Stimulated activated CD4-positive, alpha-beta T cell treated with anti-CD3 and anti-CD28 coated beads, TNF-alpha, amount 100 ng/mL, for 1 hour (primary cell): Measurements from ENCODE around the gene ARHGAP5.

Source experiments
- DNase-seq, 3 donors: peaks; one replicate each; pipeline ENCODE4 v3.0.0-alpha.2; 2020; ENCODE audit warnings: low read depth in 3 of 3, low spot score in 1 of 3

The ARHGAP5 gene

GRCh38 chr14:32074887-32075572 lies 2.1 kb upstream of the ARHGAP5 start:
- no peak for DNase-seq

GRCh38 chr14:32075672-32076277 lies 1.3 kb upstream of the ARHGAP5 start:
- DNase-seq, result no peak

GRCh38 chr14:32076278-32077080 lies 625 bp upstream of the ARHGAP5 start:
- DNase-seq, result peak; percentile 47 to 65 (median 58)

DNA sequence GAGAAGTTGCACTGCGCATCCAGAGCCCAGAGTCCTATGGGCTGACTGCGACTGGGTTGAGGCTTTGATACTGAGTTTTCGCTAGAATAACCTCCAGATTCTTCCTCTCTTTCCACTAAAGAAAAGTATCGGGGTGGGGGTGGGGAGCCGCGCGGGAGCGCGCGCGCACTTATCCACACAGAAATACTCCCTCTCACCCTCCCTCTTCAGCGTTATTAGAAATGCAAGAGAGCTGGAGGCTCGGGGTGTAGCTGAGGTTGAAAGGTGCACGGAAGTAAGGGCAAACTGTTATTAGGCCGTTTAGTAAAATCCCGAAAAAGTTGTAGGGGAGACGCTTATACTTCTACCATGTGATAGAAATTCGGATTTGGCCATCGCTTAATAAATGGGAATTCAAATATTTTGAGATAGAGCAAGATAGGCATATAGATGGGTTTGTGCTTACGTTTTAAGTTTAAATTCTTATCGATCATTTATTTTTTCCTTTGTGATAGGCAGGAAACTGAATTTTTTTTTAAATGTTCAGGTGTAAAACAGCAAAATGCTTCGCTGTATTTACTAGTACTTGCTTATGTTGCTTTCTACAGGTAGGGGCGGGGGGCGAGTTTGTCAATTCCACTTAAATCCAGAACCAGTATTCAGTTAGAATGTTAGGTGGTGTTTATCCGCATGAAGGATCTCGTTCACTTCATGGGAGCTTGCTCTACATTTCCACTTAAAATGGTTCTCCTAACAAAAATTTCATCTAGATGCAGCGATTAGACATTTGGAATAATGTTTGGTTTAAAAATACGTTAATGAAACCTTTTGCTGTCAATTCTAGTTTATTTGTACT lies 1.1 kb downstream of the ARHGAP5 start:
- DNase-seq, result no peak

- DNase-seq, result no peak
These were observed 1.7 kb downstream of the ARHGAP5 start for GRCh38 chr14:32078858-32079216.

GRCh38 chr14:32079264-32079663 lies 2.2 kb downstream of the ARHGAP5 start:
- DNase-seq, result no peak

DNA sequence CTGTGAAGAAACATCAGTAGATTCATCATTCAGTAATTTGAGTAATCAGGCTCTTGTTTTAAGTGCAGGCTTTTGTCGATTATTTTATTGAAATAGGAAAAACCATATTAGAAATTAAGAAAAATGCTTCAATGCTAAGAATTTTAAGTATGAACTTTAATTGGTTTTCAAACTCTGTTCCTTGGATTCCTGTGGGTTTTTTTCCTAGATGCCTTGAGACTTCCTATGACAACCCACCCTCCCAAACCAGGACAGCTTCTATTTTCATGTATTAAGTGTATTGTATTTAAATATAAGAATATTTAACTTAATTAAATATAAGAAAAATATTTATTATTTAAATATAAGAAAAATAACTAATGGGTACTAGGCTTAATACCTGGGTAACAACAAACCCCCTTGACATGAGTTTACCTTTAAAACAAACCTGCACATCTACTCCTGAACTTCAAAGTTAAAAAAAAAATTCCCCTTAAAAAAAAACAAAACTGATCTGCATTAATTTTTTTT lies 3.0 kb downstream of the ARHGAP5 start:
- no peak for DNase-seq

DNA sequence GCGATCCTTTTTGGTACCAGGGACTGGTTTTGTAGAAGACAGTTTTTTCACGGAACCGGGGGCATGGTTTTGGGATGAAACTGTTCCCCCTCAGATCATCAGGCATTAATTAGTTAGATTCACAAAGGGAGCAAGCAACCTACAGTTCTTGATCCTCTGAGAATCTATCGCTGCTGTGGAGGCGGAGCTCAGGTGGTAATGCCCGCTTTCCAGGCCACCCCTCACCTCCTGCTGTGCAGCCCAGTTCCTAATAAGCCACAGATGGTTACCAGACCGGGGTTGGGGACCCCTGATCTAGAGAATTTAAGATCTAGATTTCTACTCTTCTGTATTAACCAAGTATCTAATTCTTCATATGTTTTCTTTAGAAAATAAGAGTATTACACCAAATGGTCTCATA lies 4.8 kb downstream of the ARHGAP5 start:
- DNase-seq, result no peak

- no peak for DNase-seq
These were observed 6.2 kb downstream of the ARHGAP5 start for GRCh38 chr14:32083315-32083624.

- DNase-seq, result no peak
These were observed 6.7 kb downstream of the ARHGAP5 start for GRCh38 chr14:32083789-32084188.

- DNase-seq, result no peak
These were observed 8.2 kb downstream of the ARHGAP5 start for GRCh38 chr14:32085182-32085844.

DNA sequence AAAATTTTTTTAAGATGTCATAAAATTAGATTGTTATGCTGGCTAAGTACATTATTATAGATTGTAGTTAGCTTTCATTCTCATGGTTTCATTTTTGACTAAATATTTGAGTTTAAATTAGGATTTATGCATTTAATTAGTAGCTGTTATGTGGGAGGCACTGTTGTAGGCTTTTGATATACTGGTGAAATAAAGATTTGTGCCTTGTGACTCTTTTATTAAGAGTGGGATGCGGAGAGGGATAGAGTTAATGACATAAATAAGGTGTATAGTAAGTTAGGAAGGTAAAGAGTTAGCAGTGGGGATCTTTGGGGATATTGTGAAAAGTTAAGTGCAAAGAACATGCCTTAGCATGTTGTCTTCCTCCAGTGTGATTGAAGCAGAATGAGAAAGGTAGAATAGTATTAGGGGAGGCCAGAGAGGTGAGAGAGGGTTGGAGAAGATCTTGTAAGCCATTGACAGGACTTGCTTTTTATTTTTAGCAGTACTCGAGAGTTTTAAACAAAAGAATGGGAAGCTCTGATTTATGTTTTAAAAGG lies 8.8 kb downstream of the ARHGAP5 start:
- DNase-seq, result no peak

DNA sequence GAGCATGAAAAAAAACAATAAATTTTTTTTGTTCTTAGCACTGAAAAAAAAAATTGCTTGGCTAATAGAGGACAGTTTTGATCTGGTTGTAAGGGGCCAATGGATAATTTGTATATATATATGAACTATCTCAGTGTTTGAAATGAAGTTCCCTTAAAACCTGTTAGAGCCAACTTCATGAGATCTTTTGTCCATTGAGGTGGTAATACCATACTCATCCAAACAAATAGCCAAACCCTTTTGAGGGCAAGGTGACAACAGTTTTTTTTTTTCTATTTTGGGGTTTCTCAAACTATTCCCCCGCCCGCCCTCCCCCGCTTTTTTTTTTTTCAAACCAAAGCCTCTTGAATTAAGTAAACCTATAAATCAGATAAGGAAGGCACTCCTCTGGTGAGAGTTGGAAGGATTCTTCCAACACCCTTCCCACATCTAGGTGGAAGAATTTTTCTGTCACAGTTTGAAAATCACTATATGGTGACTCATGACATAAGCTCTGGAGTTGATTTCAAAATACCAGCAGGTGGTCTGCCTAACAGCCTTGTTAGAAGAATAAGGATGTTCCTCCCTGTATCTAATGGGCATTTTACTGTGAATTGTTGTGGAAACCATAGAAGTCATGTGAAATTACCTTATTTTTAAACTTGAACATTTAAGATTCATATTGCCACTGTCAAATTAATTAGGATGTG lies 10.2 kb downstream of the ARHGAP5 start:
- no peak for DNase-seq

- DNase-seq, result no peak
These were observed 10.8 kb downstream of the ARHGAP5 start for GRCh38 chr14:32087907-32088306.

DNA sequence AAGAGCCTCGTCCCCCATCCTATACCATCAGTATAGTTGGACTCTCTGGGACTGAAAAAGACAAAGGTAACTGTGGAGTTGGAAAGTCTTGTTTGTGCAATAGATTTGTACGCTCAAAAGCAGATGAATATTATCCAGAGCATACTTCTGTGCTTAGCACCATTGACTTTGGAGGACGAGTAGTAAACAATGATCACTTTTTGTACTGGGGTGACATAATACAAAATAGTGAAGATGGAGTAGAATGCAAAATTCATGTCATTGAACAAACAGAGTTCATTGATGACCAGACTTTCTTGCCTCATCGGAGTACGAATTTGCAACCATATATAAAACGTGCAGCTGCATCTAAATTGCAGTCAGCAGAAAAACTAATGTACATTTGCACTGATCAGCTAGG lies 13.6 kb downstream of the ARHGAP5 start:
- no peak for DNase-seq

GRCh38 chr14:32099473-32099872 lies 22.4 kb downstream of the ARHGAP5 start:
- DNase-seq, result no peak

DNA sequence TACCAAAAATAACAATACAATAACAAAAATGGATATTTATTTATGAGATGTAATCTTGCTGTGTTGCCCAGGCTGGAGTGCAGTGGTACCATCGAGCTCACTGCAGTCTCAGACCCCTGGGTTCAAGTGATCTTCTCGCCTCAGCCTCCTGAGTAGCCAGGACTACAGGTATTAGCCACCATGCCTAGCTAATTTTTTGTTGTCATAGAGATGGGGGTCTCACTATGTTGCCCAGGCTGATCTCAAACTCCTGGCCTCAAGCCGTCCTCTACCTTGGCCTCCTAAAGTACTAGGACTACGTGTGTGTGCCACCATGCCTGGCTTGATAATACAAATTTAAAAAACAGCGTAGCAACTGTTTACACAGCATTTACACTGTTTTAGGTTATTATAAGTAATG lies 23.1 kb downstream of the ARHGAP5 start:
- no peak for DNase-seq

DNA sequence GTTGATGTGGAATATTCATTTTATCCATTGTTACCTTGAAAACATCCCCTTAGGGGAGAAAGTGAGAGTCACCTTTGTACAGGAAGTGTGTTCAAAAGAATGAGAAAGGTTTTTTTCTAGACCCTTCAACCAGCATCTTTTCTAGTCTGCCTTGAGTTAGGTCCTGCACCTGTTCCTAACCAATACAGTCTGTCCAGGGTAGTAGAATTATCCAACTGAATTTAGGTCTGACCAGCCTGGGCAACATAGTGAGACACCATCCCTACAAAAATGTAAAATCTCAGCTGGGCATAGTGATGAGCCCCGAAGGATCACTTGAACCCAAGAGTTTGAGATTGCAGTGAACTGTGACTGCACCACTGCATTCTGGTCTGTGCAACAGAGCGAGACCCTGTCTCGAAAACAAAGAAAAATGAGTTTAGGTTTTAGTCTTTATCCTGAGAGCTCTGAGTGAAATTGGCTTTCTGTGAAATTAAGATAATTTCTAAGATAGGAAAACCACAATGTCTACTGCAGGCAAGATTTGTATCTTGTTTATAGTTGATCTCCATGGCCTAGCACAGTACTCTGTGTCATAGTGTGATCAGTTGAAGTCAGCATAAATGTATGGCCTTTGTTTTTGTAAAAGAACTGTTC lies 25.2 kb downstream of the ARHGAP5 start:
- DNase-seq, result no peak

DNA sequence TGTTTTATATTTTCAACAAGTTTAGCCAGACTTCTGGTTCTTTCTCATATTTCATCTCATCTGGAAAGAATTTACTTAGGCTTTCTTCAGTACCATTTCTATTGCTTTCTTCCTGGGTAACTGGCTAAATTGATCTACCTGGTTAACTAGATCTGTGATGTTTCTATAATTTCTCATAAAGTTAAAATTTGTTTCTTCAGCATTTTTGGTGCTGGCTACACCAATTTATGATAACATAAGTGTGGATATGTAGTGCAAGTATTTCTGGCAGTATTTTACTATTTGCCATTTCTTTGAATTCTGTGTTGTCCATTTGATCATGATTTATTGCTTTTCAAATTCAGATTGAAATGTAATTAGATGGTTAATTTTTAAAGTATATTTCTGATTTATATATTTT lies 25.9 kb downstream of the ARHGAP5 start:
- no peak for DNase-seq

DNA sequence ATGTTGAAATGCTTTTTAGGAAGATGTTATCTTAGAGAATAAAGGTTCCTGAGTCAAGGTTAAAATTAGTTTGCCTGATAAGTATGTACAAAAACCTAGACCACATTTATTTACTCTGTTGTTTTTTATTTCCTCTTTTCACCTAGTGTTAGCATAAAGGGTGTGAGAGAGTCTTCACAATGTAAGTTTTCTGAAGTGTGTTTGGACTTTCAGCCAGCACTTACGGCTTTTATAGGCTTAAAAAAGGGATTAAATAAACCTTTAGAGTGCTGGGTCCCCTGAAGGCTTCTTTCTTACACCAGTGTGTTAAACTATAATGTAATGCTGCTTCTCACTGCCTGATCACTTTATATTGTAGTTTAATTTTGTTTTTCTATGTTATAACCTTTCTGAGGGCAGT lies 27.2 kb downstream of the ARHGAP5 start:
- DNase-seq, result no peak
